Naive thymus-derived CD8-positive, alpha-beta T cell (primary cell): ENCODE results near the gene KIRREL3. TPM values are rescaled to one million over a fixed set of nuclear protein-coding genes. Genes with fewer than 3 reads are reported as not detected.
A peak's percentile ranks its signal among the peaks of the same experiment; 100 is the strongest.

Experiments
- ATAC-seq, 2 donors: fragments of 150-1000 bp; cut with Tn5 transposase in 1 of 2; sonication (Bioruptor Pico), chemical (Tn5 transposase) in 1 of 2; 1 replicate in 1 of 2; 2 replicates in 1 of 2; pipeline ENCODE4 v1.10.0; 2021; ENCODE audit warnings: mild to moderate bottlenecking in 2 of 2, moderate library complexity in 2 of 2
- POLR2A ChIA-PET: fragments of 350-600 bp; sonication (Branson Sonifier 250); formaldehyde crosslinking; loops from one replicate; lab custom pipeline; 2021; ENCODE audit warnings: antibody characterized with exemption; lab: Charles Lee
- DNase-seq, 10 donors: peaks; one replicate each; pipeline versions ENCODE4 v3.0.0 to v3.0.0-alpha.2; 2020 to 2022
- H3K27ac Mint-ChIP-seq, 10 donors: one replicate each; pipeline ENCODE4 v1.8.0; 2020 to 2022; ENCODE audit warnings: mild to moderate bottlenecking in 10 of 10, mixed read lengths in 10 of 10, moderate library complexity in 4 of 10, inconsistent platforms in 1 of 10
- H3K27me3 Mint-ChIP-seq, 5 donors: one replicate each; pipeline ENCODE4 v1.8.0; 2021 to 2022; ENCODE audit warnings: mixed read lengths in 5 of 5
- H3K36me3 Mint-ChIP-seq, 3 donors: one replicate each; pipeline ENCODE4 v1.8.0; 2020 to 2022; ENCODE audit warnings: mixed read lengths in 3 of 3, mild to moderate bottlenecking in 2 of 3, inconsistent platforms in 1 of 3
- H3K4me1 Mint-ChIP-seq, 4 donors: one replicate each; pipeline ENCODE4 v1.8.0; 2021 to 2022; ENCODE audit warnings: mixed read lengths in 4 of 4
- H3K4me3 Mint-ChIP-seq, 10 donors: one replicate each; pipeline ENCODE4 v1.8.0; 2020 to 2022; ENCODE audit warnings: mild to moderate bottlenecking in 10 of 10, mixed read lengths in 10 of 10, moderate library complexity in 6 of 10, inconsistent platforms in 1 of 10
- H3K9me3 Mint-ChIP-seq, 9 donors: one replicate each; pipeline ENCODE4 v1.8.0; 2020 to 2022; ENCODE audit warnings: mixed read lengths in 9 of 9, mild to moderate bottlenecking in 3 of 9, inconsistent platforms in 1 of 9, moderate library complexity in 1 of 9
- polyA plus RNA-seq, 3 donors: library from polyadenylated mRNA; unstranded; fragments of 300-500 nt; fragmentation: Illumina TruSeq; gene quantifications; one replicate each; pipeline ENCODE4 v1.2.3, GENCODE V29; 2021
- total RNA-seq, 8 experiments: library from RNA in 2 of 8; stranded (reverse) in 2 of 8; gene quantifications; one replicate each; pipeline ENCODE4 v1.2.3 and lab custom pipeline; 2021 to 2026

The KIRREL3 gene
- total and polyA plus RNA-seq, 5 experiments from 2014 or later = not detected

- Mint-ChIP-seq H3K4me3 (no peak overlapping the region), H3K4me1 (no peaks in the 10 kb centered on the region), H3K27me3 (peaks cover 6 to 14% (median 7%) of the 10 kb centered on the region in 5 donors), H3K9me3 (peaks cover 0 to 5% (median 0%) of the 10 kb centered on the region in 9 donors), H3K27ac (no peak overlapping the region), H3K36me3 (no peaks in the 10 kb centered on the region)
- DNase-seq (no peak), ATAC-seq (no peak)
- POLR2A ChIA-PET = no interaction called here
Observed at GRCh38 chr11:126756855-126757254, 243.7 kb downstream of the KIRREL3 start.

DNA sequence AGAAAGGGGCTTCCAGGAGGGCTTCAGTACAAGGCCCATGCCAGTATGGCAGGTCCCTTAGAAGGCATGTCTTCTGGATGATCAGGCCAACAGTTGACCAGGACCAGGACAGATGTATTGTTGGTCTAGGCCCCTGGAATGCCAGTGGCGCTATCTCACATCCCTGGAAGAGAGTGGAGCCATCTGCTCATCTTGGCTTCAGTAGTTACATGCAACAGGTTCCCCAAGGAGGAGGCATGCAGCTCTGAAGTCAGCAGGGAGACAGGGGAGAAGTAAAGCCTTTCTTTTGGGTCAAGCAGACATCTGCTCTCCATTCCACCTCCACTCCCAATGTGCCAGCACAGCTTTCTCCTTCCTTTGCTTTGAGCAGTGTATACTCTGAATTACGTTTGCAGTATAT, 244.1 kb downstream of the KIRREL3 start:
- Mint-ChIP-seq H3K4me1 (no peaks in the 10 kb centered on the region), H3K4me3 (no peak overlapping the region), H3K36me3 (no peaks in the 10 kb centered on the region), H3K27me3 (peaks cover 6 to 14% (median 8%) of the 10 kb centered on the region in 5 donors), H3K9me3 (peaks cover 0 to 5% (median 0%) of the 10 kb centered on the region in 9 donors), H3K27ac (peak overlapping the region in 1 of 10 donors; percentile 35)
- POLR2A ChIA-PET = no interaction called here
- ATAC-seq = no peak
- DNase-seq = no peak

DNA sequence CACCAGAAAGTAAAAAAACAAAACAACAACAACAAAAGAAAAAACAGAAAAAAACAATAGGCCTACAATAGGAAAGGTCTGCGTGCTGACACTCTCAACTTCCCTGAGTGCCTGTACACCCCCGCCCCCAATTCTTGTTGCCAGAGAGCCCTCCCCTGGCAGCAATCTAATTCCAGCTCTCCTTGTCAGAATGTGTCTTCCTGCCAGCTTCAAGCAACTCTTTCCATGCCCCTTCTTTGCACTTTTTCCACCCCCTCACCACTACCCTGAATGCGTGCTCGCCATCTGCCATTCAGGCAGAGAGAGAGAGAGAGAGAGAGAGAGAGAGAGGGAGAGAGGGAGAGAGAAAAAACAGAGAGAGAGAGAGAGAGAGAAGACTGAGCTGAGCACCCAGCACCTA, 245.0 kb downstream of the KIRREL3 start:
- Mint-ChIP-seq H3K4me3 (no peak overlapping the region), H3K4me1 (no peaks in the 10 kb centered on the region), H3K27ac (peak overlapping the region in 1 of 10 donors; percentile 25), H3K36me3 (no peaks in the 10 kb centered on the region), H3K27me3 (peaks cover 6 to 12% (median 10%) of the 10 kb centered on the region in 5 donors), H3K9me3 (peaks cover 0 to 2% (median 0%) of the 10 kb centered on the region in 9 donors)
- POLR2A ChIA-PET = no interaction called here
- ATAC-seq (no peak), DNase-seq (no peak)

DNA sequence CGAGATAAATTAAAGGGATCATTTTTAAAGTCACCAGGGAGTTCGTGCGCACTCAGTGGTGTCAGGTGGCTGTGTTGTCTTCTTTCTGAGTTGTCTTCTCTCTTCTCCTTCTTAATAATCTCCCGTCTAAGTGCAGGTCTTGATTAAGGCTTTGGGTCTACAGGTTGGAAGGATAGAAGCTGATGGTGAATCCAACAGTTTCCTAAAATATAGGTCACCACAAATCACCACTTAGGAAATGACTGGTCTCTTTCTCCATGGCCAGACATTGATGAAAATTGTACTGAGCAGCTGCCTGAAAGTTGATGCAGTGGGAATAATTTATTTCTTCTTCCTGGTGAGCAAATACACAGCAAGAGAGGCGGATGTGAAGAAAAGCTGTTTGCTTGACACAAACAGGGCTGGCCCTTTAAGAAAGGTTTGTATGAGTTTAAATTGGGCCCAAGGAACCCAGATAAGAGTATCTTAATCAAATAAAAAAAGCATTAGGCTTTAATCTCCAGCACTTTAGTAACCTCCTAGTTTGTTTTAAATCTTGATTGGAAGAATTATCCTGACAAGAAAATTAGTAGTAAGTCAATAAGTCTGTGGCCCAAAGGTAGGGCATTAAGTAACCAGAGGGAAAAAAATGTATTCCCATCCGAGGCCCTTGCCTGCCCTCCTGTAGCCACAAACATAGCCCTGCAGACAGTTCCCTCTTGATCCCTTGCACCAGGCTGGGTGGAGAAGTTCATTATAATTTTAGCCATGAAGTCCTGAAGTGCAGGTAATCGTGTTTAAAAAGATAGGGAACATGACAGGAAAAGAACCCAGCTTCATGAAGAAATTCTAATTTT, 245.8 kb downstream of the KIRREL3 start:
- POLR2A ChIA-PET = no interaction called here
- no peak overlapping the region for H3K27ac Mint-ChIP-seq
- no peak for ATAC-seq
- H3K4me1 Mint-ChIP-seq = no peaks in the 10 kb centered on the region
- H3K9me3 Mint-ChIP-seq = peaks cover 0 to 2% (median 0%) of the 10 kb centered on the region in 9 donors
- H3K4me3 Mint-ChIP-seq = no peak overlapping the region
- no peaks in the 10 kb centered on the region for H3K36me3 Mint-ChIP-seq
- DNase-seq = no peak
- peaks cover 6 to 13% (median 7%) of the 10 kb centered on the region in 5 donors for H3K27me3 Mint-ChIP-seq

GRCh38 chr11:126753990-126754389, 246.6 kb downstream of the KIRREL3 start:
- H3K4me1 Mint-ChIP-seq = peaks cover 0 to 8% (median 0%) of the 10 kb centered on the region in 4 donors
- ATAC-seq = no peak
- no peak overlapping the region for H3K4me3 Mint-ChIP-seq
- H3K9me3 Mint-ChIP-seq = peaks cover 0 to 2% (median 0%) of the 10 kb centered on the region in 9 donors
- POLR2A ChIA-PET = no interaction called here
- H3K36me3 Mint-ChIP-seq = no peaks in the 10 kb centered on the region
- H3K27me3 Mint-ChIP-seq = peaks cover 6 to 21% (median 10%) of the 10 kb centered on the region in 5 donors
- DNase-seq = no peak
- H3K27ac Mint-ChIP-seq = no peak overlapping the region

- H3K36me3 Mint-ChIP-seq = no peaks in the 10 kb centered on the region
- H3K27me3 Mint-ChIP-seq = peaks cover 1 to 45% (median 28%) of the 10 kb centered on the region in 5 donors
- H3K4me3 Mint-ChIP-seq = no peak overlapping the region
- no peak overlapping the region for H3K27ac Mint-ChIP-seq
- no peak for ATAC-seq
- peaks cover 0 to 2% (median 0%) of the 10 kb centered on the region in 9 donors for H3K9me3 Mint-ChIP-seq
- POLR2A ChIA-PET = no interaction called here
- no peak for DNase-seq
- peaks cover 0 to 29% (median 0%) of the 10 kb centered on the region in 4 donors for H3K4me1 Mint-ChIP-seq
Observed at GRCh38 chr11:126751242-126751641, 249.3 kb downstream of the KIRREL3 start.

- Mint-ChIP-seq H3K27ac (peak overlapping the region in 1 of 10 donors; percentile 65), H3K4me1 (peaks cover 0 to 31% (median 0%) of the 10 kb centered on the region in 4 donors), H3K9me3 (peaks cover 0 to 2% (median 0%) of the 10 kb centered on the region in 9 donors), H3K36me3 (no peaks in the 10 kb centered on the region), H3K27me3 (peaks cover 4 to 41% (median 25%) of the 10 kb centered on the region in 5 donors), H3K4me3 (no peak overlapping the region)
- ATAC-seq = no peak
- POLR2A ChIA-PET = no interaction called here
- DNase-seq = no peak
Observed at GRCh38 chr11:126748793-126749192, 251.8 kb downstream of the KIRREL3 start.

DNA sequence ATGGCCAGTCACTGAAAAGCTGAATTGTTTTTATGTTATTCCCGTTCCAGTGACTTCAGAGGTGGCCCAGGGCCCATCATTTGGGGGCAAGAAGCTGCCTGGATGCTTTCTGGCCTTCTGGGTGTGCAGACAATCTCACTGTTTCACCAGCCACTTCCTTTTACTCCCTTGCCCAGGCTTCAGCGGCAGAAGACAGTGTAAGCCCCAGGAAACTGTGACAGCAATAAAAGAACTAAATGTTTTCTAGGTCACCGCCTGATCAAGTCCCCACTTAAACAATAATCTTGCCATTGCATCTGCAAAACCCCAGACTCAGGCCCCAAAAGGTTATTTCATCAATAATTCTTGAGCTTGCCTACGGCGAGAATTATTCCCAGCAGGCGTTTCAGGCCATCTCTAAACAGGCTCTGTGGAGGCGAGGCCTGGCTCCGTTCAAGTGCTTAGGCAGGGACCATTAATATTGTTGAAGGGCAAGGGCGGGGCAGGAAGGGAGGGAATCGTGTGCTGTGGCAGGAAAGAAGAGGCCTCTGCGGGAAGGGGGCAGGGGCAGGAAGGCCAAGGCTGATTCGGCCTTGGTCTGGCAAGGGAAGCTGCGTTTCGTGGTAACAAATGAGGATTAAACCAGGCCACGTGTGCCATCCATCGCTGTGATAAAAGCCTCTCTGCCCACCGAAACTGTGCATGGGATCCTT, 252.3 kb downstream of the KIRREL3 start:
- Mint-ChIP-seq H3K4me3 (no peak overlapping the region), H3K27ac (peak overlapping the region in 1 of 10 donors; percentile 65)
- DNase-seq = no peak

DNA sequence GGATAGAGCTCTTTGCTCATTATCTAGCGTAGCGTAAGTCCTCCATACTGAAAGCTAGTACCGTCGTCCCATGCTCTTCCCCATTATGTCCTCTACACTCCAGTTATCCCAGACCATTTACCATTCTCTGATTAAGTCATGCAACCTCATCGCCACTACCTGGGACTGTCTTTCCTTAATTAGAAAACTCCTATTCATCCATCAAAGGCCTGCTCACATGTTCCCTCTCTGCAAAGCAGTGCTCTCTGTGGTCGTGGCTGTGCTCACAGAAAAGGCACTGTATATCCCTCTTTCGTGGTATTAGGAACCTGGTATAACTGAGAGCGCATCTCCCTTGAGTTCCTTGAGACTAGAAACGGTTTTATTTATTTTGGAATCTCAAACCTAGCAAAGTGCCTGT, 253.3 kb downstream of the KIRREL3 start:
- H3K4me1 Mint-ChIP-seq = peaks cover 0 to 31% (median 0%) of the 10 kb centered on the region in 4 donors
- no peak for ATAC-seq
- H3K36me3 Mint-ChIP-seq = no peaks in the 10 kb centered on the region
- H3K4me3 Mint-ChIP-seq = no peak overlapping the region
- POLR2A ChIA-PET = no interaction called here
- H3K27ac Mint-ChIP-seq = no peak overlapping the region
- H3K9me3 Mint-ChIP-seq = no peaks in the 10 kb centered on the region
- DNase-seq = no peak
- H3K27me3 Mint-ChIP-seq = peaks cover 2 to 46% (median 25%) of the 10 kb centered on the region in 5 donors

More for the DNA sequence above, 252.3 kb downstream of the KIRREL3 start:
- peaks cover 0 to 2% (median 0%) of the 10 kb centered on the region in 9 donors for H3K9me3 Mint-ChIP-seq
- POLR2A ChIA-PET = no interaction called here
- no peaks in the 10 kb centered on the region for H3K36me3 Mint-ChIP-seq
- peaks cover 0 to 31% (median 0%) of the 10 kb centered on the region in 4 donors for H3K4me1 Mint-ChIP-seq
- peaks cover 4 to 46% (median 25%) of the 10 kb centered on the region in 5 donors for H3K27me3 Mint-ChIP-seq
- ATAC-seq = no peak

DNA sequence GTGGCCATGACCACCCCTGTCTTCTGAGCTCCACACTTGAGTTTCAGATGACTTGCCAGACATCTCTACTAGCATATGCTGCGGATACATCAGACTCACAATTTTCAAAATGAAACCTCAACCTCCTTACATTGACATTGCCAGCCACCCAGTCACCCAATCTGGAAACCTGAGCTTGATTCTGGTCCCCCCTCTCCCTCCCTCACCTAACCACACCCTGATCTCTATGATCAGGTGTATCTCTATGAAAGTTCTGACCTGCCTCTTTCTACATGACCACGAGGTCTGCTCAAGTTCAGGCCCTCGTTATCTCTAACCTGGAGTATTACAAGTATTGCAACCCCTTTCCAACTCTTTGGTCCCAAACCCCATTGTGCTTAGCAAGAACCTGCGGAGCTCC, 254.1 kb downstream of the KIRREL3 start:
- H3K36me3 Mint-ChIP-seq = no peaks in the 10 kb centered on the region
- no peaks in the 10 kb centered on the region for H3K9me3 Mint-ChIP-seq
- H3K4me3 Mint-ChIP-seq = no peak overlapping the region
- POLR2A ChIA-PET = no interaction called here
- H3K4me1 Mint-ChIP-seq = peaks cover 0 to 31% (median 0%) of the 10 kb centered on the region in 4 donors
- ATAC-seq (no peak), DNase-seq (no peak)
- peak overlapping the region in 1 of 10 donors; percentile 7 for H3K27ac Mint-ChIP-seq
- H3K27me3 Mint-ChIP-seq = peaks cover 2 to 53% (median 27%) of the 10 kb centered on the region in 5 donors

DNA sequence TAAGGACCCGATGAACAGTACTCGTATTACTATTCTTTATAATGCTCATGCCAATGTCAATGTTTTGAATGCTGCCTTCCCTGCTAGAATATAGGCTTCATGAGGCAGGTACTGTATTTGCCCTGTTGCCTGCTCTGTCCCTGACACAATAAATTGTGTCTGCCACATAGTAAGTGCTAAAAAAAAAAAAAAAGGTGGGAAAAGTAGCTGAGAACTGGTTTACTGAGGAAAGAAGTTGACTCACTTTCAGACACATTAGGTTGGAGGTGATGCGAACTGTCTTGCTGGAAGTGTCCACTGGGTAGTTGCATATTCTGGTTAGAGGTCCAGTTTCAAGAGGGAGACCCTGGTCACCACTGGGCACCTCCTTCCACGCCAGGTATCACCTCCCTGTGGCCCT, 255.9 kb downstream of the KIRREL3 start:
- H3K9me3 Mint-ChIP-seq = no peaks in the 10 kb centered on the region
- H3K27me3 Mint-ChIP-seq = peaks cover 2 to 58% (median 27%) of the 10 kb centered on the region in 5 donors
- peaks cover 0 to 31% (median 0%) of the 10 kb centered on the region in 4 donors for H3K4me1 Mint-ChIP-seq
- H3K36me3 Mint-ChIP-seq = no peaks in the 10 kb centered on the region
- POLR2A ChIA-PET = no interaction called here
- ATAC-seq = no peak
- no peak overlapping the region for H3K4me3 Mint-ChIP-seq
- no peak overlapping the region for H3K27ac Mint-ChIP-seq
- no peak for DNase-seq

- Mint-ChIP-seq H3K27me3 (peaks cover 2 to 48% (median 19%) of the 10 kb centered on the region in 5 donors), H3K9me3 (no peaks in the 10 kb centered on the region), H3K4me3 (no peak overlapping the region), H3K27ac (no peak overlapping the region), H3K4me1 (peaks cover 0 to 20% (median 0%) of the 10 kb centered on the region in 4 donors), H3K36me3 (no peaks in the 10 kb centered on the region)
- POLR2A ChIA-PET = no interaction called here
- ATAC-seq (no peak), DNase-seq (no peak)
Observed at GRCh38 chr11:126743628-126744027, 256.9 kb downstream of the KIRREL3 start.

DNA sequence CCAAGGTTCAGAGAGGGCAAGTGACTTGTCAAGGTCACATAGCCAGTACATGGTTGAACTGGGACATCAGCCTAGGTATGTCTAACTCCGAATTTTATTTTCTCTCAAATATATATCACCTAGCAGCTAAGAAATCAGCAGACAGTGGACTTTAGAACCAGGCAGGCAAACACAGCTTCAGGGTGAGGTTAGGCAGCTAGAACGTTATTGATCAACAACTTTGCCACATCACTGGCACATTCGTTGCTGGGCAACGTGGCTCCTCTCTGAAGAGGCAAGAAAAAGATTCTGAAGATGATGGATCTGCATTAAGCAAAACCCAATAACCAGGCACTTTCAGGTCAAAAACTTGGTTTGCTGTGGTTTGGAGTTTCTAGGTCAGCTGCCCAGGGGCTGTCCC, 258.0 kb downstream of the KIRREL3 start:
- DNase-seq (no peak), ATAC-seq (no peak)
- Mint-ChIP-seq H3K36me3 (no peaks in the 10 kb centered on the region), H3K4me3 (no peak overlapping the region), H3K9me3 (no peaks in the 10 kb centered on the region), H3K27ac (no peak overlapping the region), H3K4me1 (peaks cover 0 to 9% (median 0%) of the 10 kb centered on the region in 4 donors), H3K27me3 (peaks cover 2 to 37% (median 16%) of the 10 kb centered on the region in 5 donors)
- POLR2A ChIA-PET = no interaction called here
